GM18498 (cell line): Measurements from ENCODE around the gene ABHD6.
"Not testable (repeated sequence)": the region's sequence is repeated elsewhere in the genome, so short reads cannot be mapped to it uniquely, and the experiment has no call there.

Source experiments
- ATAC-seq: cut with Tn5 transposase; IDR thresholded peaks from one replicate; pipeline ENCODE4 v1.9.1; 2021; ENCODE audit warnings: mild to moderate bottlenecking, moderate library complexity; ENCODE audit not compliant: unreplicated experiment

ABHD6 gene

GRCh38 chr3:58207954-58208353 is 29.6 kb upstream of the ABHD6 start:
- ATAC-seq = no peak

GRCh38 chr3:58209933-58210332 is 27.7 kb upstream of the ABHD6 start:
- no peak for ATAC-seq

- no peak for ATAC-seq
These were observed 26.7 kb upstream of the ABHD6 start, which contains the start of gene DNASE1L3 for GRCh38 chr3:58210761-58211460. DNASE1L3 (minus strand) TSS chr3:58210972; CDS start chr3:58210906, 66 bp downstream.

GRCh38 chr3:58214484-58215316 is 22.9 kb upstream of the ABHD6 start:
- ATAC-seq = peak; percentile 76

- peak; percentile 7 for ATAC-seq
These were observed 22.1 kb upstream of the ABHD6 start for GRCh38 chr3:58215317-58216025.

- ATAC-seq = no peak
These were observed 20.9 kb upstream of the ABHD6 start for GRCh38 chr3:58216496-58217195.

GRCh38 chr3:58217209-58217811 is 20.3 kb upstream of the ABHD6 start:
- ATAC-seq = peak; percentile 50

GRCh38 chr3:58218904-58219303 is 18.7 kb upstream of the ABHD6 start:
- ATAC-seq = no peak

GRCh38 chr3:58222161-58222724 is 15.3 kb upstream of the ABHD6 start:
- no peak for ATAC-seq

- no peak for ATAC-seq
These were observed 13.7 kb upstream of the ABHD6 start for GRCh38 chr3:58223855-58224254.

GRCh38 chr3:58227933-58228332 is 9.7 kb upstream of the ABHD6 start:
- not testable (repeated sequence) for ATAC-seq

- no peak for ATAC-seq
These were observed 6.6 kb upstream of the ABHD6 start for GRCh38 chr3:58230876-58231552.

- ATAC-seq = no peak
These were observed 5.9 kb upstream of the ABHD6 start for GRCh38 chr3:58231666-58232065.

GRCh38 chr3:58234516-58234931 is 3.1 kb upstream of the ABHD6 start:
- no peak for ATAC-seq

GRCh38 chr3:58235970-58236369 is 1.6 kb upstream of the ABHD6 start:
- no peak for ATAC-seq

GRCh38 chr3:58236527-58237237 is 910 bp upstream of the ABHD6 start:
- ATAC-seq = no peak

- peak; percentile 42 for ATAC-seq
These were observed 519 bp downstream of the ABHD6 start for GRCh38 chr3:58237941-58238681.

- ATAC-seq = no peak
These were observed 1.2 kb downstream of the ABHD6 start for GRCh38 chr3:58238830-58239229.
